ENCODE results near the gene HSF5. TPM values are rescaled to one million over a fixed set of nuclear protein-coding genes. Genes with fewer than 3 reads are reported as not detected.
"Not testable (repeated sequence)": the region's sequence is repeated elsewhere in the genome, so short reads cannot be mapped to it uniquely, and the experiment has no call there.

HSF5 gene
- total and polyA plus RNA-seq, 9 donors, result 0.04 to 0.20 (median 0.10) TPM; not detected in 2

DNA sequence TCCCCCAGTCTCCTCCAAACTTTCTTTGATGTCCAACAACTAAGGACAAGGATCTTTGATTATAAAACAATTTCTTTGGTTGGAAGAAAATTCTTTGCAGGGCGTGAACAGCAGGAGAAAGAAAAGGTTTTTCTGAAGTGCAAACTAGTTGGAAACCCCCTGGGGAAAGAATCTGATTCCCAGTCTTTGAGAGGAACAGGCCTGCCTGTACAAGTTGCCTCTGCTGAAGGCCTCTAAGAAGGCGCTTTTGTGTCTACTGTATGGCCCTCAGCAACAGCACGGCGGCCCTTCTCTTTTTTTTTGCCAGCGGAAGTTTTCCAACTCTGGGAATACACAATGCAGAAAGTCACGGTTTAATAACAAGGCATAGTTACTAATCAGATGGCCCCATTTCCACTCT, 84.9 kb downstream of the HSF5 start:
- Histone ChIP-seq H3K4me3 (ENCODE audit: low read length) (no peak overlapping the region), H3K27me3 (ENCODE audit: control insufficient read depth, insufficient read depth, low read length) (no peaks in the 10 kb centered on the region), H3K9me3 (replicated peaks; ENCODE audit: control insufficient read depth, low read depth, low read length) (no peaks in the 10 kb centered on the region), H3K4me1 (ENCODE audit: control insufficient read depth, insufficient read depth, low read length) (no peaks in the 10 kb centered on the region), H3K27ac (ENCODE audit: low read length) (no peak overlapping the region), H3K36me3 (ENCODE audit: control insufficient read depth, insufficient read depth, low read length) (no peaks in the 10 kb centered on the region)
- 30% methylated on average over 5 of the region's 6 CpGs for WGBS (ENCODE audit: insufficient coverage)
- no peak for DNase-seq

DNA sequence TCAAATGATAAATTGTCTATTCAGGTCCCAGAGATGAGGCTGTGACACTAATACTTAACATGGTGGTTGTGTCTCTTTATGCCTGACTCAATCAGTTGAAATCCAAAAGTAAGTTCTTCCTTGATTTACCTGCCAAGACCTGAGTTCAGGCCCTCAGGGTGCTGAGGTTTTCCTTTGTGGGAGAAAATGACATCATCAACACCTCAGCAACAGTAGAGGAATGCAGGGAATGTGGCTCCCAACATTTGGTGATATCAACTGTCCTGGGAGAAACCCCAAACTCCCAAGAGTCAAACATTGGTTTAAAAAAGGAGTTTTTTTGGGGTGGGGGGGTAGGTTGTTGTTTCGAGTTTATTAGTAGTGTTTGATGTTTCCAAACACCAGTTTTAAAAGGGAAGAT, 85.5 kb downstream of the HSF5 start:
- Histone ChIP-seq H3K4me1 (ENCODE audit: control insufficient read depth, insufficient read depth, low read length) (no peaks in the 10 kb centered on the region), H3K9me3 (replicated peaks; ENCODE audit: control insufficient read depth, low read depth, low read length) (no peaks in the 10 kb centered on the region), H3K27me3 (ENCODE audit: control insufficient read depth, insufficient read depth, low read length) (no peaks in the 10 kb centered on the region), H3K4me3 (ENCODE audit: low read length) (no peak overlapping the region), H3K36me3 (ENCODE audit: control insufficient read depth, insufficient read depth, low read length) (no peaks in the 10 kb centered on the region), H3K27ac (ENCODE audit: low read length) (no peak overlapping the region)
- no peak for DNase-seq
- no CpG with 5 or more reads among the region's 1 CpG for WGBS (ENCODE audit: insufficient coverage)

DNA sequence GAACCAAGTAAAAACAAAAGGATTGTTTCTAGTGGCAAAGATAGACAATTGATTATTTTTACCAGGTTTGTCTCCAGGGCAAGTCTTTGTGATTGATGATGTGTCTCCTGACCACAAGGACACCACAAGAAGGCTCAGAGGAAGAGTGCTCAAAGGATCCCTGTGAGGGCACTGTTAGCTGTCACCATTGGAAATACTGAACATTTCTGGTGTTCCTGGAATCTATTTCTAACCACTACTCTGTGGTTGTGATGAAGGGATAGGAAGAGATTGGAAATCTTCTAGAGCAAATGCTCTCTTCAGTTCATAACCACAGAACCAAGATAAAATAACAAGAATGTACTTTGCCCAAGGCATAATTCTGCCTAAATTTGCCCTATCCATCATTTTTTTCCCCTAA, 86.2 kb downstream of the HSF5 start:
- H3K4me1 ChIP-seq (ENCODE audit: control insufficient read depth, insufficient read depth, low read length), result no peaks in the 10 kb centered on the region
- no peaks in the 10 kb centered on the region for H3K9me3 ChIP-seq (replicated peaks; ENCODE audit: control insufficient read depth, low read depth, low read length)
- no peak for DNase-seq
- no peaks in the 10 kb centered on the region for H3K36me3 ChIP-seq (ENCODE audit: control insufficient read depth, insufficient read depth, low read length)
- no peak overlapping the region for H3K27ac ChIP-seq (ENCODE audit: low read length)
- H3K4me3 ChIP-seq (ENCODE audit: low read length), result no peak overlapping the region
- H3K27me3 ChIP-seq (ENCODE audit: control insufficient read depth, insufficient read depth, low read length), result no peaks in the 10 kb centered on the region

DNA sequence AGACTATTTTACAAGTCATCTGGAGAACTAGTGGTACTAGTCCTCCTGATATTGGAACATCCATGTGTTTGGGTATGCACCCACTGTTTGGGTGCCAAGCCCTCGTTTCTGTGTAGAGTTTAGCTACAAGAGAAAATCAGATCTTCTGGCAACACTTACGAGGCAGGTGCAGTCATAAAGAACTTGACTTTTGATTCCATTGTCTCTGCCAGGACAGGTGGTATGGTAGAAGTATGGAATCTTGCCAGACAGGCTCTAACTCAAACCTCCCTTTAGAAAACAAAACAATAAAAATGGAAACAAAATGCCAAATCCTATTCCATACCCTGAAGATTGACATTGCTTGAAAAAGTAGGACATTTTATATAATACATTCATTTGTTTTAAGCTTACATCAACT, 86.9 kb downstream of the HSF5 start:
- Histone ChIP-seq H3K27me3 (ENCODE audit: control insufficient read depth, insufficient read depth, low read length) (no peaks in the 10 kb centered on the region), H3K36me3 (ENCODE audit: control insufficient read depth, insufficient read depth, low read length) (no peaks in the 10 kb centered on the region), H3K27ac (ENCODE audit: low read length) (no peak overlapping the region), H3K4me3 (ENCODE audit: low read length) (no peak overlapping the region), H3K9me3 (replicated peaks; ENCODE audit: control insufficient read depth, low read depth, low read length) (no peaks in the 10 kb centered on the region), H3K4me1 (ENCODE audit: control insufficient read depth, insufficient read depth, low read length) (no peaks in the 10 kb centered on the region)
- no peak for DNase-seq
- WGBS (ENCODE audit: insufficient coverage), result no CpG with 5 or more reads among the region's 2 CpGs

DNA sequence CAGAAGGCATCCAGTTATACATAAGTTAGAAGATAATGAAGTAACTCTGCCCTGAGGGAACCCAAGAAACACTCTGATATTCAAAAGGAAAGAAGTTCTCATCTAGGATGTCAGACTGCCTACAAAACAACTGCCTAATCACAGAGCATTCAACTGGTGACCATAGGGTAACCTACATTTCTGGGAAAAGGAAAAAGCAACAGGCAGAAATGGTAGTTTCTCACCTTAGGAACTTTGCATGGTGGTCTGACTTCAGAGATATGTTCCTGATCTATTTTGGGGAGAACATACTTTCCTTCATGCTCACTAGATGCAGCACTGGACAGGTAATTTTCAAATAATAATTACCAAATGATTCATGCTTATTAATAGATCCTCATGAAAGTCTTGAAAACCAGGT, 87.4 kb downstream of the HSF5 start:
- H3K27me3 ChIP-seq (ENCODE audit: control insufficient read depth, insufficient read depth, low read length), result no peaks in the 10 kb centered on the region

DNA sequence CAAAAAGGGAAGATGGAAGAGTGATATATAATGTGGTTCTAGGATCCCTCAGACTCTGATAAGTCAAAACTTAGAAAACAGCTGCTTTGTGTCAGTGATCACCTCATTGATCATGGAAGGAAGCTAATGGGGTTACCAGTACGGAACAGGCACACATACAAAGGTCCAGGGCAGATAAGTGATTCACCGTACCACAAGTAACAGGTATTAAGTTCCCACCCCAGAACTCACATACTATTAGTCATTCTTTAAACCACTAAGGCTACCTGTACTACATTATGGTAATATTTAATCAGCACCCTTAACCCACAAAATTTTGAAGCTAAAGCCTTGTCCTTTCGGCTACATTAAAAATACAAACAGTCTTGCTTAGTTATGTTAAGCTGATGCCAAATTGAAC, 88.2 kb downstream of the HSF5 start:
- H3K36me3 ChIP-seq (ENCODE audit: control insufficient read depth, insufficient read depth, low read length), result no peaks in the 10 kb centered on the region
- no peak overlapping the region for H3K27ac ChIP-seq (ENCODE audit: low read length)
- no peak overlapping the region for H3K4me3 ChIP-seq (ENCODE audit: low read length)
- no peaks in the 10 kb centered on the region for H3K4me1 ChIP-seq (ENCODE audit: control insufficient read depth, insufficient read depth, low read length)
- no peak for DNase-seq
- no peaks in the 10 kb centered on the region for H3K27me3 ChIP-seq (ENCODE audit: control insufficient read depth, insufficient read depth, low read length)
- WGBS (ENCODE audit: insufficient coverage), result no CpG with 5 or more reads among the region's 3 CpGs
- no peaks in the 10 kb centered on the region for H3K9me3 ChIP-seq (replicated peaks; ENCODE audit: control insufficient read depth, low read depth, low read length)

More for the DNA sequence above, 87.4 kb downstream of the HSF5 start:
- H3K36me3 ChIP-seq (ENCODE audit: control insufficient read depth, insufficient read depth, low read length), result no peaks in the 10 kb centered on the region
- DNase-seq, result no peak
- no peak overlapping the region for H3K27ac ChIP-seq (ENCODE audit: low read length)
- H3K4me1 ChIP-seq (ENCODE audit: control insufficient read depth, insufficient read depth, low read length), result no peaks in the 10 kb centered on the region
- H3K9me3 ChIP-seq (replicated peaks; ENCODE audit: control insufficient read depth, low read depth, low read length), result no peaks in the 10 kb centered on the region
- no peak overlapping the region for H3K4me3 ChIP-seq (ENCODE audit: low read length)

DNA sequence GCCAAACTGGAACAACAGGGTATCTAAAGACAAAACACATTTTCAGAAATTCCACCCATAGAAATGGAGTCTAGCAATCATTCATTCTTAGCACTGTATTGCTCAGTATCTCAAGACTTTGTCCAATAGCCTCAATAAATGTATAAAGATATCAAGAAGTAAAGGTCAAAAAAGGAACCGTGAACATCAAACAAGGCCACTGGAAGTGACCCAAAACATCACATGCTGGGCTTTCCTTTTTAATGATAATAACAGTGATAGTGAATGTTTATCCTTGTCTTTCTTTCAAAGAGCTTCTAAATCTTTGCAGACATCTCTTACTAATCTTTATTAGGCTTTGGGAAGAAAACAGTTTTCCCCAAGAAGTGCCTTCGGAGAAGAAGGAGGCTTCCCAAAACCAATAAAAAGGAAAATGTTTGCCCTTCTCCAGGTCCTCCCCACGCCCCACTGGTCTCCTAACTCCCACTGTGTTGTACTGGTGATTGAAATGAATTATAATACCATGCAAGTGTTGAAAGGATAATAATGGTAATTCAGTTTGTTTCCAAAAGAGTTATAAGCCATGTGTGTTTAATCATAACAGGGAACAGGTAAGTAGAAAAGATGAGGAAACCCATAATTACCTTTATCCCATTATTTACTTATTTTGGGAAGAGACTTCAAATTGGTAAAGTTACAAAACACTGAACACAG, 89.5 kb downstream of the HSF5 start:
- H3K4me3 ChIP-seq (ENCODE audit: low read length), result no peak overlapping the region
- no CpG with 5 or more reads among the region's 3 CpGs for WGBS (ENCODE audit: insufficient coverage)
- H3K36me3 ChIP-seq (ENCODE audit: control insufficient read depth, insufficient read depth, low read length), result no peaks in the 10 kb centered on the region
- no peak for DNase-seq
- no peaks in the 10 kb centered on the region for H3K4me1 ChIP-seq (ENCODE audit: control insufficient read depth, insufficient read depth, low read length)
- H3K27me3 ChIP-seq (ENCODE audit: control insufficient read depth, insufficient read depth, low read length), result no peaks in the 10 kb centered on the region
- no peaks in the 10 kb centered on the region for H3K9me3 ChIP-seq (replicated peaks; ENCODE audit: control insufficient read depth, low read depth, low read length)
- no peak overlapping the region for H3K27ac ChIP-seq (ENCODE audit: low read length)

DNA sequence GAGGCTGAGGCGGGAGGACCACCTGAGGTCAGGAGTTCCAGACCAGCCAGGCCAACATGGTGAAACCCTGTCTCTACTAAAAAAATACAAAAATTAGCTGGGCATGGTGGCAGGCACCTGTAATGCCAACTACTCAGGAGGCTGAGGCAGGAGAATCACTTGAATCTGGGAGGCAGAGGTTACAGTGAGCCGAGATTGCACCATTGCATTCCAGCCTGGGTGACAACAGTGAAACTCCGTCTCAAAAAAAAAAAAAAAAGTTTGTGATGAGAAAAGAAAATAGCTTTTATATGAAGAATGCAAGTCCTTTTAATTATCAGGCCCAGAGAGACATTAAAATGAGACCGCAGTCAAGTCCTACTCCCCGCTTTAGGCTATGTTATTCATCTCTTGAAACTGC, 90.8 kb downstream of the HSF5 start:
- H3K36me3 ChIP-seq (ENCODE audit: control insufficient read depth, insufficient read depth, low read length); H3K4me3 ChIP-seq (ENCODE audit: low read length); DNase-seq; H3K9me3 ChIP-seq (replicated peaks; ENCODE audit: control insufficient read depth, low read depth, low read length); H3K27me3 ChIP-seq (ENCODE audit: control insufficient read depth, insufficient read depth, low read length); H3K27ac ChIP-seq (ENCODE audit: low read length); H3K4me1 ChIP-seq (ENCODE audit: control insufficient read depth, insufficient read depth, low read length): not testable (repeated sequence)
- 96% methylated on average over 3 of the region's 5 CpGs for whole genome bisulfite sequencing (ENCODE audit: insufficient coverage)

DNA sequence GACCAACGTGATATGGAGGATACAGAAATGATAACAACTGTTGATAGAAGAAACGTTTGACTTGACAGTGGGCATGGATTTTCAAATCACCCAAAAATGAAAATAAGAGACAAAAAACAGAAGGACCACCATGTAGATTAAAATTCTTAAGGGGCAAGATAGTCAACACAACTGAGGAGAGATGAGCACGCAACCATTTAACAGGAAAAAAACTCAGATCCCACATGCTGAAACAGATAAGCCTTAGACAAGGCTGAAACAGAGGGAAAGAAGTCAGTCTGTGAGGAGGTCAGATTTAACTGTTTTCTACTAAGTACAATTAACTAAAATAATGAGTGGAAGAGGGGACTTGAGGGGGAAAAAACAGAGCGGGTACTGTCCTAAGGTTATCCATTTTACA, 92.0 kb downstream of the HSF5 start:
- Histone ChIP-seq H3K4me1 (ENCODE audit: control insufficient read depth, insufficient read depth, low read length) (no peaks in the 10 kb centered on the region), H3K36me3 (ENCODE audit: control insufficient read depth, insufficient read depth, low read length) (no peaks in the 10 kb centered on the region), H3K27me3 (ENCODE audit: control insufficient read depth, insufficient read depth, low read length) (peaks cover 6% of the 10 kb centered on the region), H3K9me3 (replicated peaks; ENCODE audit: control insufficient read depth, low read depth, low read length) (no peaks in the 10 kb centered on the region), H3K27ac (ENCODE audit: low read length) (no peak overlapping the region), H3K4me3 (ENCODE audit: low read length) (no peak overlapping the region)
- no peak for DNase-seq
- WGBS (ENCODE audit: insufficient coverage), result no CpG with 5 or more reads among the region's 4 CpGs

DNA sequence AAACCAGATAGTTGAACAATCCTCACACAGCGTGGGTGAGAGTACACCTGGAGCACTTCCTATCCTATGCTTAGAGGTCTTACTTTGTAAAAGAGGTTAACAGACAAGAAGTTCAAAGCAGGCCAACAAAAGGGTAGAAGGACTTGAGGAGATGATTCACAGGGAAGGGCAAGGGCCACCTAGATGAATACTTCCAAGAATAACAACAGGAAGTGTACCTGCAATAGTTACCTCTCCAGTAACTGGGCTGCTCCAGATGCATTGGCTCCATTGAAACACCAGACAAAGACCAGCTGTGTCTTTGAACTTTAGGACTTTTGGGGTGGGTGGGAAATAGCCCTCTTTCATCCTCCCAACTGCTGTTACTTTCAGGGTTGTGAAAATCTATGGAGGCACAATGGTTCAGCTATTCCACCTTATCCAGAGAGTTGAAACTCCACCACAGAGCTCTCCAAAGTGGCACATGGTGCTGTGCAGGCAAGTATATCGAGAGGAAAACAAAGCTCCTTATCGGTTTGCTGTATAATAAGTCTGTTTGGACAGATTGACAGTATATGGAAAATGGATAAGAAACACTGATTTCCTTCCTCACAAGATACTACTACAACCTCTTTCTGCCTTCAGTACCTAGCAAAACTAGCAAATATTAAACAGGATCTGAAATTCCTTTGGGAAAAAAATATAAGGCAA, 93.5 kb downstream of the HSF5 start:
- Histone ChIP-seq H3K27ac (ENCODE audit: low read length) (no peak overlapping the region), H3K4me3 (ENCODE audit: low read length) (no peak overlapping the region), H3K36me3 (ENCODE audit: control insufficient read depth, insufficient read depth, low read length) (no peaks in the 10 kb centered on the region), H3K27me3 (ENCODE audit: control insufficient read depth, insufficient read depth, low read length) (peaks cover 9% of the 10 kb centered on the region), H3K4me1 (ENCODE audit: control insufficient read depth, insufficient read depth, low read length) (no peaks in the 10 kb centered on the region), H3K9me3 (replicated peaks; ENCODE audit: control insufficient read depth, low read depth, low read length) (no peaks in the 10 kb centered on the region)
- WGBS (ENCODE audit: insufficient coverage), result no CpG with 5 or more reads among the region's 3 CpGs
- DNase-seq, result no peak

Data from muscle of leg (tissue), 11 donors.